SU-DHL-6 (cell line): ENCODE measurements around the gene TOR2A.

ENCODE experiments used
- CTCF ChIP-seq: fragments of 200-600 bp; sonication (generic); IDR thresholded peaks from one replicate; pipeline ENCODE4 v1.5.1; 2017; ENCODE audit warnings: antibody characterized with exemption, mild to moderate bottlenecking, low read length, moderate library complexity; ENCODE audit not compliant: insufficient read depth, poor library complexity, severe bottlenecking
- EZH2phosphoT487 ChIP-seq: fragments of 200-600 bp; sonication (generic), shearing (Covaris generic); conservative IDR thresholded peaks from 2 replicates; pipeline ENCODE4 v1.6.1; 2018; ENCODE audit warnings: mild to moderate bottlenecking, antibody characterized with exemption, low read length, moderate library complexity, mixed read lengths

DNA sequence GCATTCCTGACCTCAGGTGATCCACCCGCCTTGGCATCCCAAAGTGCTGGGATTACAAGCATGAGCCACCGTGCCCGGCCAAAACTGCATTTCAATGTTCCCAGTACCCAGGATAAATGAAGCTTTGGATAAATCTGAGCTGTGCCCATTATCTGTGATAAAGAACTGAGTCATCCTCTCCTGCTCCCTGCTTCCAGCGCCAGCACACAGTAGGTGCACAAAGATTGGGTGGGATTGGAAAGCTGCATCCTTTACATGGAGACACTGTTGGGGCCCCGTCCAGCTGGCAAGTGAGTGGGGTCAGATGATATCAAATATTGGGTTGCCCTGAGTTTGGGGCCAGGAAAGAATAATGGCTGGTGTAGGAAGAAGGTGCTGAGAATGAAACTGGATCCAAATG lies 26.0 kb upstream of the TOR2A start:
- TF ChIP-seq CTCF (no peak), EZH2phosphoT487 (no peak)
